Measurements from ENCODE around the gene CFAP61. TPM values are rescaled to one million over a fixed set of nuclear protein-coding genes. Genes with fewer than 3 reads are reported as not detected.

CFAP61 gene
- total RNA-seq, 3 donors from 2014 or later: 0.33 to 2.4 (median 0.59) TPM

DNA sequence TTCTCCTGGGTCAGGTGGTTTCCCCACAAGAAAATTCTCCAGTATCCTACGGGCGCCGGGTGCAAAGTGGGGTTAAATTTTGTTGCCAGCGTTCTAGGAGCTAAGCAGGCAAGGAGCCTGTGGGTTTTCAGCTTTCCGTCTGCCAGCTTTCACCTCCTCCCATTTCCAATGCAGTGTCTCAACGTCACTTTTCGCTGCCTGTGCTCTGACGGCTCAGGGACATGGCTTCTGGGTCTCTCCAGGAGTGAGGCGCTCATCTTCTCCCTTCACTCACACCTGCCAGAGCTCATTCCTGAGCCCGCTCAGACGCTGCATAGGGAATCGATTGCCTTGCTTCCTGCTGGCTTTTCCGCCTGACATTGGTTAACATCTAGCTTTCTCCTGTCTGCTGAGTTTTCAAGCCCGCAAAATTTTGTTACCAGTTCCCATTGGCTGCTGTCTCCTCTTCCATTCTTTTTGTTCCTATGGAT, 42.5 kb upstream of the CFAP61 start:
- no peak for TF ChIP-seq POLR2A (IDR thresholded peaks at IDR 0.05)
- TF ChIP-seq, protein P1, sequence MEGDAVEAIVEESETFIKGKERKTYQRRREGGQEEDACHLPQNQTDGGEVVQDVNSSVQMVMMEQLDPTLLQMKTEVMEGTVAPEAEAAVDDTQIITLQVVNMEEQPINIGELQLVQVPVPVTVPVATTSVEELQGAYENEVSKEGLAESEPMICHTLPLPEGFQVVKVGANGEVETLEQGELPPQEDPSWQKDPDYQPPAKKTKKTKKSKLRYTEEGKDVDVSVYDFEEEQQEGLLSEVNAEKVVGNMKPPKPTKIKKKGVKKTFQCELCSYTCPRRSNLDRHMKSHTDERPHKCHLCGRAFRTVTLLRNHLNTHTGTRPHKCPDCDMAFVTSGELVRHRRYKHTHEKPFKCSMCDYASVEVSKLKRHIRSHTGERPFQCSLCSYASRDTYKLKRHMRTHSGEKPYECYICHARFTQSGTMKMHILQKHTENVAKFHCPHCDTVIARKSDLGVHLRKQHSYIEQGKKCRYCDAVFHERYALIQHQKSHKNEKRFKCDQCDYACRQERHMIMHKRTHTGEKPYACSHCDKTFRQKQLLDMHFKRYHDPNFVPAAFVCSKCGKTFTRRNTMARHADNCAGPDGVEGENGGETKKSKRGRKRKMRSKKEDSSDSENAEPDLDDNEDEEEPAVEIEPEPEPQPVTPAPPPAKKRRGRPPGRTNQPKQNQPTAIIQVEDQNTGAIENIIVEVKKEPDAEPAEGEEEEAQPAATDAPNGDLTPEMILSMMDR (IDR thresholded peaks at IDR 0.05): no peak
- TF ChIP-seq POLR2AphosphoS5 (IDR thresholded peaks at IDR 0.05): no peak
- H3K4me3 ChIP-seq: no peak overlapping the region

DNA sequence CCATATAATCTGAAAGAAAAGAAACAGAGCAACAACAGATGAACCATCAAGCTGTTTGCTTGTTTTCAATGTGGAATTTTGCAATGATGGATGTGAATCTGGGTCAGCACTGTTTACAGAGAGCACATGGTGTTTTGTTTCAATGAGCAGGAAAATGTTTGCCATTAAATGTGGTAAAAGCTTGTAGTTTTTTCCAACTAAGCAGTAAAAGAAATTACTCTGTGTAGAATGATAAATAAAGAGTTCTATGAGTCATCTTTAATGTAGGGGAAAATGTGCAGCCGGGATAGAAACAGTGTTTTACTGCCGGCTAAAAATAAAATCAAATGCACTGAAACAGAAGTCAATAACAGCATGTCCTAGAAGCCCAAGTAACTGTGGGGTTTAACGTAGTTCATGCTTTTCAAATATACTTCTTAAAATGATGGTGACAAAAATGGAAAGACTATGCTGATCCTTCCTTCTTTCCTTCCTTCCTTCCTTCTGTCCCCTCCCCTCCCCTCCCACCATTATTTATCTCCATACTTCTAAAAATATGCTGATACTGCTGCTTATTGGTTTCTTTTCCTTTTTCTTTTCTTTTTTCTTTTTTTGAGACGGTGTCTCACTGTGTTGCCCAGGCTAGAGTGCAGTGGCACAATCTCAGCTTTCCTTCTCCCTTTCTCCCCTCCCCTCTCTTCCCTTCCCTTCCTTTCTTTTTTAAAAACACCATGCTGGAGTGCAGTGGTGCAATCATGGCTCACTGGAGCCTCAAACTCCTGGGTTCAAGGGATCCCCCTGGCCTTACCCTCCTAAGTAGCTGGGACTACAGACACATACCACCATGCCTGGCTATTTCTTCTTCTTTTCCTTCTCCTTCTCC, 41.5 kb upstream of the CFAP61 start:
- TF ChIP-seq POLR2AphosphoS5 (IDR thresholded peaks at IDR 0.05): peak in 1 of 3 donors; percentile 1
- no peak for TF ChIP-seq POLR2A (IDR thresholded peaks at IDR 0.05)
- TF ChIP-seq, protein P1 (IDR thresholded peaks at IDR 0.05): no peak

More for the DNA sequence above, 42.5 kb upstream of the CFAP61 start:
- no peak for DNase-seq (ENCODE audit: low spot score in 2 of 2)
- Histone ChIP-seq H3K27ac (peak overlapping the region; percentile 3 to 50), H3K4me1 (no peaks in the 10 kb centered on the region), H3K36me3 (no peaks in the 10 kb centered on the region), H3K27me3 (no peaks in the 10 kb centered on the region), H3K9me3 (no peaks in the 10 kb centered on the region)
- intact Hi-C loops (cut with DNase I; ENCODE audit: low total_unique reads): loop anchor here (10.0 kb wide), 1 partner anchor 115 kb away; no protein-coding TSS in a partner anchor

DNA sequence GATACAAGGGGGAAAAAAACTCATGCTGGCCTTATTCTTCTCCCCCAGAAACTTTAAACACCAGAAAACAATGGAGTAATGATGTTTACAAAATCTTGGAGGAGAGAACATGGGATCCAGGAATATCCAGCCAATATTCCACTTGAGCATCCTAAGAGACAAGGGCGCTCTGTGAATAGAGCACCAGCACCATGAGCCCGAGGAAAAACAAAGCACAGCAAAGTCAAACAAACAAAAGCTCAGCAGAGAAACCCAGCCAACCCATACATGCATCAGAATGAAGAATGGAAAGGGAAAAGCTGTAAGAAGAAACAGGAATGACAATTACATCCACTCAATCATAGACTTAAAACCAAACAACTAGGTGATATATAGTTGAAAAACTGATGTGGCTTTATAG, 39.8 kb upstream of the CFAP61 start:
- TF ChIP-seq POLR2A (IDR thresholded peaks at IDR 0.05) (no peak), POLR2AphosphoS5 (IDR thresholded peaks at IDR 0.05) (no peak)
- TF ChIP-seq, protein P1 (IDR thresholded peaks at IDR 0.05): no peak
- DNase-seq (ENCODE audit: low spot score in 2 of 2): no peak
- H3K9me3 ChIP-seq: no peaks in the 10 kb centered on the region
- H3K27ac ChIP-seq: no peak overlapping the region
- H3K36me3 ChIP-seq: no peaks in the 10 kb centered on the region
- H3K4me3 ChIP-seq: no peak overlapping the region
- H3K4me1 ChIP-seq: no peaks in the 10 kb centered on the region
- intact Hi-C loops (cut with DNase I; ENCODE audit: low total_unique reads): no loop called here
- H3K27me3 ChIP-seq: no peaks in the 10 kb centered on the region

More for the DNA sequence above, 41.5 kb upstream of the CFAP61 start:
- H3K27ac ChIP-seq: peak overlapping the region; percentile 46 to 72
- no peaks in the 10 kb centered on the region for H3K36me3 ChIP-seq
- H3K27me3 ChIP-seq: no peaks in the 10 kb centered on the region
- no peaks in the 10 kb centered on the region for H3K4me1 ChIP-seq
- H3K4me3 ChIP-seq: peak overlapping the region in 1 of 3 donors; percentile 36
- H3K9me3 ChIP-seq: no peaks in the 10 kb centered on the region
- intact Hi-C loops (cut with DNase I; ENCODE audit: low total_unique reads): no loop called here
- DNase-seq (ENCODE audit: low spot score in 2 of 2): no peak

DNA sequence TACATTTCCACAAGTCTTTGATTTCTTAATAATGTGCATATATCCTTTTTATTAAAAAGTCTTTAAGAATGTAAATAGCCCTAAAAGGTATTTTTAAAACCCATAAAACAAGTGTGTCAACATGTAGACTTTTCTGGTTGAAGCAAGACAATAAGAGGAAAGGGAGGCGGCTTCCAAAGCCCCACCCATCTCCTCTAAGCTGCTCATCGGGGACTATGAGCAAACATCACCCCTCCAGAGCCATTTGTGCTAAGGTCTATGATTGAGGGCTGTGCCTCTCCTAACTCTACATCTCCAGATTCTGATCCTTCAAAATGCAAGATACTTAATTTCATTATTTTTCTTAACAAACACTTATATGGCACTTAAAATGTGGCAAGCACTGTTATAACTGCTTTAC, 37.7 kb upstream of the CFAP61 start:
- no peak for TF ChIP-seq POLR2A (IDR thresholded peaks at IDR 0.05)
- no peak for TF ChIP-seq POLR2AphosphoS5 (IDR thresholded peaks at IDR 0.05)
- TF ChIP-seq, protein P1 (IDR thresholded peaks at IDR 0.05): no peak
- peaks cover 0 to 14% of the 10 kb centered on the region in 2 donors for H3K4me1 ChIP-seq
- no peak overlapping the region for H3K27ac ChIP-seq
- no peak for DNase-seq (ENCODE audit: low spot score in 2 of 2)
- H3K4me3 ChIP-seq: no peak overlapping the region
- no peaks in the 10 kb centered on the region for H3K36me3 ChIP-seq
- intact Hi-C loops (cut with DNase I; ENCODE audit: low total_unique reads): no loop called here
- no peaks in the 10 kb centered on the region for H3K27me3 ChIP-seq
- H3K9me3 ChIP-seq: no peaks in the 10 kb centered on the region

All from breast epithelium (tissue), 4 donors.